DOHH2 (cell line): ENCODE results near the gene STT3A.

Experiments used
- EZH2phosphoT487 ChIP-seq: fragments of 200-600 bp; sonication (generic); IDR thresholded peaks from 2 replicates; pipeline ENCODE4 v1.6.1; 2017; ENCODE audit warnings: borderline replicate concordance, mild to moderate bottlenecking, antibody characterized with exemption, low read length, moderate library complexity, mixed read lengths
- TF ChIP-seq, protein P1 (sequence below): fragments of 200-600 bp; sonication (generic); IDR thresholded peaks from one replicate; pipeline ENCODE4 v1.5.1; 2014; ENCODE audit warnings: antibody characterized with exemption, mild to moderate bottlenecking, low read depth, low read length; ENCODE audit not compliant: poor library complexity, severe bottlenecking

GRCh38 chr11:125561924-125562323 lies 30.7 kb upstream of the STT3A start:
- TF ChIP-seq, protein P1, sequence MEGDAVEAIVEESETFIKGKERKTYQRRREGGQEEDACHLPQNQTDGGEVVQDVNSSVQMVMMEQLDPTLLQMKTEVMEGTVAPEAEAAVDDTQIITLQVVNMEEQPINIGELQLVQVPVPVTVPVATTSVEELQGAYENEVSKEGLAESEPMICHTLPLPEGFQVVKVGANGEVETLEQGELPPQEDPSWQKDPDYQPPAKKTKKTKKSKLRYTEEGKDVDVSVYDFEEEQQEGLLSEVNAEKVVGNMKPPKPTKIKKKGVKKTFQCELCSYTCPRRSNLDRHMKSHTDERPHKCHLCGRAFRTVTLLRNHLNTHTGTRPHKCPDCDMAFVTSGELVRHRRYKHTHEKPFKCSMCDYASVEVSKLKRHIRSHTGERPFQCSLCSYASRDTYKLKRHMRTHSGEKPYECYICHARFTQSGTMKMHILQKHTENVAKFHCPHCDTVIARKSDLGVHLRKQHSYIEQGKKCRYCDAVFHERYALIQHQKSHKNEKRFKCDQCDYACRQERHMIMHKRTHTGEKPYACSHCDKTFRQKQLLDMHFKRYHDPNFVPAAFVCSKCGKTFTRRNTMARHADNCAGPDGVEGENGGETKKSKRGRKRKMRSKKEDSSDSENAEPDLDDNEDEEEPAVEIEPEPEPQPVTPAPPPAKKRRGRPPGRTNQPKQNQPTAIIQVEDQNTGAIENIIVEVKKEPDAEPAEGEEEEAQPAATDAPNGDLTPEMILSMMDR: no peak
- no peak for TF ChIP-seq EZH2phosphoT487
